Activated CD8-positive, alpha-beta memory T cell treated with anti-CD3 and anti-CD28 coated beads for 48 hours (primary cell): ENCODE results near the gene HMGXB3.

Experiments used
- DNase-seq, 3 experiments: peaks; one replicate each; pipeline ENCODE4 v3.0.0-alpha.2; 2020; ENCODE audit warnings: low read depth in 2 of 3, low spot score in 2 of 3

HMGXB3 gene, protein sequence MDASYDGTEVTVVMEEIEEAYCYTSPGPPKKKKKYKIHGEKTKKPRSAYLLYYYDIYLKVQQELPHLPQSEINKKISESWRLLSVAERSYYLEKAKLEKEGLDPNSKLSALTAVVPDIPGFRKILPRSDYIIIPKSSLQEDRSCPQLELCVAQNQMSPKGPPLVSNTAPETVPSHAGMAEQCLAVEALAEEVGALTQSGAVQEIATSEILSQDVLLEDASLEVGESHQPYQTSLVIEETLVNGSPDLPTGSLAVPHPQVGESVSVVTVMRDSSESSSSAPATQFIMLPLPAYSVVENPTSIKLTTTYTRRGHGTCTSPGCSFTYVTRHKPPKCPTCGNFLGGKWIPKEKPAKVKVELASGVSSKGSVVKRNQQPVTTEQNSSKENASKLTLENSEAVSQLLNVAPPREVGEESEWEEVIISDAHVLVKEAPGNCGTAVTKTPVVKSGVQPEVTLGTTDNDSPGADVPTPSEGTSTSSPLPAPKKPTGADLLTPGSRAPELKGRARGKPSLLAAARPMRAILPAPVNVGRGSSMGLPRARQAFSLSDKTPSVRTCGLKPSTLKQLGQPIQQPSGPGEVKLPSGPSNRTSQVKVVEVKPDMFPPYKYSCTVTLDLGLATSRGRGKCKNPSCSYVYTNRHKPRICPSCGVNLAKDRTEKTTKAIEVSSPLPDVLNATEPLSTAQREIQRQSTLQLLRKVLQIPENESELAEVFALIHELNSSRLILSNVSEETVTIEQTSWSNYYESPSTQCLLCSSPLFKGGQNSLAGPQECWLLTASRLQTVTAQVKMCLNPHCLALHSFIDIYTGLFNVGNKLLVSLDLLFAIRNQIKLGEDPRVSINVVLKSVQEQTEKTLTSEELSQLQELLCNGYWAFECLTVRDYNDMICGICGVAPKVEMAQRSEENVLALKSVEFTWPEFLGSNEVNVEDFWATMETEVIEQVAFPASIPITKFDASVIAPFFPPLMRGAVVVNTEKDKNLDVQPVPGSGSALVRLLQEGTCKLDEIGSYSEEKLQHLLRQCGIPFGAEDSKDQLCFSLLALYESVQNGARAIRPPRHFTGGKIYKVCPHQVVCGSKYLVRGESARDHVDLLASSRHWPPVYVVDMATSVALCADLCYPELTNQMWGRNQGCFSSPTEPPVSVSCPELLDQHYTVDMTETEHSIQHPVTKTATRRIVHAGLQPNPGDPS (N-terminal part only)

DNA sequence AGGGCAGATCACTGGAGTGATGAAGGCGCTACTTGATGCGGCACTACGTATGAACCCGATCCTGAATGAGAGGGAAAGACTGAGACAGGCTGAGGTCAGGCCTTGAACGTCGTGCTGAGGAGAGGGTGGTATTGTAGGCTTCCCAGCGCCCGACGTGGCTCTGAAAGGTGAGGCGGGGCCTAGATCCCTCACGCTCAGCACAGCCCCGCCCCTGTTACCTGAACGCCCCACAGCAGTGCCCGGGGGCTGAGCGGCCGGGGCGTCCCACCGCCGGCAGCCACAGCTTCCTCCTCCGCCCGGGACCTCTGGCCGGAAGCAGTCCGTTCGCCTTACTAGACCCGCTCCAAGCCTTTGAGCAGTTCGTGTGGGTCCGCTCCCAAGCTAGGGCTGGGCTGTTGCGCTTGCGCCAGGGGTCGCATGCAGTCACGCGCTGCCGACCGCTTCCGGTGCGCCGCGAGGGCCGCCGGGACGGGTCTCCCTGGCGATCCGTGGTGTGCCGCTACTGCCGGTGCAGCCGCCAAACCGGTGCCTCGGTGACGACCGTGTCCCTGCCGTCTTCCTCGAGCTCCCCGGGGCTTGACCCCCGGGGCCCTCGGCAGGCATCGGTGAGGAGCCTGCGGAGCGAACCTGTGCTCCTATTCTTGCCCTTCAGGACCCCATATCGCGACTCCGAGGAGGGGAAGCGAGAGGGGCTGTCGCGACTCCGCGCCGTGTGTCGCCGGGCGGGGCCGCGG, at the start of gene HMGXB3, which contains the start of gene TIGD6:
HMGXB3 (plus strand) TSS at position 484 of the 734 bp plus-strand sequence. CDS start 4,114 bp downstream, outside the sequence.
TIGD6 (minus strand) TSS at position 399 of the 734 bp plus-strand sequence. CDS start 4,306 bp downstream, outside the sequence.
- peak; percentile 63 to 85 (median 72) for DNase-seq

DNA sequence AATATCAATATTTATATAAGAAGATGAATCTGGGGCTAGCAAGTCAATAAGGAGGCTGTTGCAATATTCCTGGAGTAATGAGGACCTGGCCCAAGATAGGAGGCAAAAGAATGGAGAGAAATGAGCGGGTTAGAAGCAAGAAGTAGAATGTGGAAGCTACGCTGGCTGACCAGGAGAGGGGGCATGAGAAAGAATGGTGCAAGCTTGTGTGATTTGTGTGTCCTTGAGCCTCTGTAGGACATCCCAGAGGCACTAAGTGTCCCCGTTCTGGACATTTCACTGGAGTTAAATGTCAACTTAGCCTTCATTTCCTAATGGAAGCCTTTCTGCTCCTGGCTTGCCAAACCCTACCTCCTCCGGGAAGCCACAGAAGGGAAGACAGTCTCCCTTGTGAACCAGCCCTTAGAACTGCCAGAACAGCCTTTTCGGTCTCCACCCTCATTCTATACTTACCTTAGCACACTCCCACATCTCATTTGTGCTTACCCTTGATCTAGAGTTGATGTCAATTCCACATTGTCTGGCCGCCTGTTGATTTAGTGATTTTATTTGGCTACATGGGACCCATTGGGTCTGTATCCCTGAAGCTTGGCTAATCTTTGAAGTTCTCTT, 49.3 kb upstream of the HMGXB3 start:
- no peak for DNase-seq

DNA sequence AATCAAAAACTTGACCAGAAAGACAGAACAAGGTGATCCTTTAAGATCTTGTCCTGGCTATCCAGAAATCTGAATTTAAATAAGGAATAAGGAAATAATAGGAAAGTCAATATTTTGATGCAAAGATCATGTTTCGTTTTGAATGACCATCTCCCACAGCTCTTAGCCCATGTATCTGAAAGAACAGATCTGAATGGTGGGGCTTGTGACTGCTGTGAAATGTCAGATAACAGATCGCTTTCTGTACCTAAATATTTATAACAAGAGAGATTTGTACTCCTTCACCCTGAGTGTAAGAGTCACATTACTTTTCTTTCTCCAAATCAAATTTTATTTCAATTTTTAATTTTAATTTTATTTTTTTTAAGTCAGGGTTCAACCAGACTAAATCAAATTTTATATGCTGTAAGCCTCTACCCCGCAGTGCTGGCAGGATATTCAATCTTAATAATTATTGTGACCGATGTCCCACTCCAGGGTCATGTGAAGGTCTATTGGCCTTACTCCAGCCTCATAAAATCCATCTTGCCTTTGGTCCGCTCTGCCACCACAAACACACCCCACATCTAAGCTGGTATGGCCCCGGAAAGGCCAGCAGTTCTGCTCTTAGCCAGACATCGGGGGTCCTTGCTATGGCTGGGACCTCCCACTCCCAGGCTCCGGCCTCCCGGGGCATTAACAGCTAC, 47.0 kb upstream of the HMGXB3 start:
- no peak for DNase-seq

DNA sequence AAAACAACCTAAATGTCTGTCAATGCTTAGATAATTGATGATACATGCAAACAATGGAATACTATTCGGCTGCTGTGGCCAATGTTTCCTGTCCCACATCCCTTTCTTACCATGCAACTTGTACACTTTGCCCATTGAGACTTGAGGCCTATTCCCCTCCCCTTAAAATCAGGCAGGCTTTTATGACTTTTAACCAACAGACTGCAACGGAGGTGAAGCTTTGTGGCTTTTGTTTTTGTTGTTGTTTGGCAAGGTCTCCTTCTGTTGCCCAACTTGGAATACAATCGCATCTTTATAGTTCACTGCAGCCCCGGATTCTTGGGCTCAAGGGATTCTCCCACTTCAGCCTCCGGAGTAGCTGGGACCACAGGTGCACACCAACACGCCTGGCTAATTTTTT, 45.7 kb upstream of the HMGXB3 start:
- no peak for DNase-seq

DNA sequence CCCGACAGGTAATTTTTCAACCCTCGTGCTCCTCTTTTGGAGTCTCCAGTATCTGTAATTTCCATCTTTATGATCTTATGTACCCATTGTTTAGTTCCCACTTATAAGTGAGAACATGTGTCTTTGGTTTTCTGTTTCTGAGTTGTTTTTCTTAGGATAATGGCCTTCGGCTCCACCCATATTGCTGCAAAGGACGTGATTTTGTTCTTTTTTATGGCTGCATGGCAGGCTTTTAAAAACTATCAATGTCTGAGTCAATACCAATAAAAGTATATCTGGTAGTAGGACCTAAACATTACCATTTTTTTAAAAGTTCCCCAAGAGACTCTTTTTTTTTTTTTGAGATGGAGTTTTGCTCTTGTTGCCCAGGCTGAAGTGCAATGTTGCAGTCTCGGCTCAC, 43.9 kb upstream of the HMGXB3 start:
- DNase-seq: no peak

DNA sequence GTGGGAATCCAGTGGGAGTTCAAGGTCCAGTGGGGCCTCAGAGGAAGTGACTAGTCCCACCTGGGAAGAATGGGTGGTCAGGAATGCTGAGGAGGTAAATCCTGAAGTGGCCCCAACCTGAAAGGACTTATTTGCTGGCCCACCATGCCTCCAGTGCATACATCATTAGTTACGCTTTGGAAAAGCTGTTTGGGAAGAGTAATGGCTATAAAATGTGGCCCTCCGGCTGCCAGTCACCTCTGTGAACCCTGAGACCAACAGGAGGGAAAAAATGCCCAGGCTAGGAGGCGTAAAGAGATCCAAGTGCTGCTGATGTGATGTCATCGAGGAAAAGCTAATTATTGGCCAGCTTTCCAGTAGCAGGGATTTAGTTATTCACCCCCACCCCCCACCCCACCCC, 42.7 kb upstream of the HMGXB3 start:
- no peak for DNase-seq

DNA sequence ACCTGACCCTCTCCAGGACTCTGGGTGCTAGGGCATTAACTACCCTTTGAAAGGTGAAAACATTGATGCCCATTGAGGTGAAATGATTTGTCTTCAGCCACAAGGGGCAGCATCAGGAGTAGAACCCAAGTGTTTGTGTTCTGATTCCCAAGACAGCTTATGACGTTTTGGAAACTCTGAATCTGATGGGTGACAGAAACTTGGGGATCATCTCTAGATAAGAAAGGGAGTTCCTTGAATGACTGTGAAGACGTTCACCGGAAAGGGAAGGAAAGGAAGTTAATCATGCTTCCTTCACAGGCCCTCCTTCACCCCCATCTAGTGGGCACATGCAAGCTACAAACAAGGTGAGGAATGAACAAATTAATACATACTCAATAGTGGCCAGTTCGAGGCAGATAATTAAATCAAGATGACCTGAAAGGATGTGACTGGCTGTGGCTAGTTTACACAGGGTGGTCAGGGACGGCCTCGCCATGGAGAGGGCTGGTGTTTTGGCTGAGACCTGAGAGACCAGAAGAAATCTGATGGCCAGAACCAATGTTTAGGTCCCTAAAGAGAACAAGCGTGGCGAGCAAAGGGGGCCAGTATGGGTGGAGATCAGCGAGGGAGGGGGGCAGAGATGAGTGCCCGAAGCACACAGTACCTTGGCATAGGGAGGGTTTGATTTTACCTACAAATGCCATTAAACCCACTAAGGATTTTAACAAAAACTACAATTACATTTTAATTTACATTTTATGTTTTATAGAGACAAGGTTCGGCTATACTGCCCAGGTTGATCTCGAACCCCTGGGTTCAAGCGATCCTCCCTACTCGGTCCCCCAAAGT, 40.9 kb upstream of the HMGXB3 start:
- DNase-seq: peak in 2 of 3 experiments; percentile 13 to 23

DNA sequence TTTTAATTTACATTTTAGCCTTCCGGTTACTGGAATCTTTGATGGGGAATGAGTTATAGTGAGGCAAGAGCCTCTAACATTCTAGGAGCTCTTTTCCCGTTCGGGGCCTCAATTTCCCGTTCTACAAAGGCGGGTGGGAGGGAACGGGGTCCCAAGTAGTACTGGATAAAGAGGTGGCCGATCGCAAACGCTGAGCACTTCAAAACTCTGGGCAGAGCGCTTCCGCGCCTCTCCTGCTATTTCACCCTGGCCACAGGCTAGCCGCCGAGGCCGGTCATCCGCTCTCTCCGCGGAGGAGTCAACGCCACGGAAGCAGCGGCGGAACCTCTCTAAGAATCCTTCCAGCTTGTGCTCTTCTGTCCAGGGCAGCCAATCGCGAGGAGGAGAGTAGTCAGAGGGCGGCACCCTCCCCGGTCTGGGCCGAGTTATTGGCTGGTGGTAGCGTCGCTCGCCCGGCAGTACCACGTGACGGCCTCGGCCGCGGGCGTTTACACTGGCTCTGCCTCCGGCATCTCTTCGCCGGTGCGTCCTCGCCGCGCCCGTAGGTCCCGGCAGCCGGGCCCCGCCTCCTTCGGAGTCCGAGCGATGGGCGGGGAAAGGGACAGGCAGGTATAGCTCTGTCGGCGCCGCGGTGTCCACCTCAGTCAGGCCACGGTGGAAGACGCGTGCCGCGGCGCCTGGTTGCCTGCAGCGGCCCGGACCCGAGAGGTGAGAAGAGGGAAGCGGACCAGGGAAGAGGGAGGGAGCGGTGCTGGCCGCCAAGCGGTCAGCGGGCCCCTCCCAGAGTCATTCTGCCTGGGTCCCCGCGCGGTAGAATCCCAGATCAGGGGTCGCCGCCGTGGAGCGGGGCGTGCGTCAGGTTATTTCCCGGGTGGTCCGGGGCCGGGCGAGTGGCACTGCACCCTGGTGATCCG, 40.0 kb upstream of the HMGXB3 start, which contains the start of gene SLC26A2:
SLC26A2 (plus strand) TSS at position 487 of the 914 bp plus-strand sequence. CDS start 16,895 bp downstream, outside the sequence.
- peak; percentile 75 to 84 (median 83) for DNase-seq

DNA sequence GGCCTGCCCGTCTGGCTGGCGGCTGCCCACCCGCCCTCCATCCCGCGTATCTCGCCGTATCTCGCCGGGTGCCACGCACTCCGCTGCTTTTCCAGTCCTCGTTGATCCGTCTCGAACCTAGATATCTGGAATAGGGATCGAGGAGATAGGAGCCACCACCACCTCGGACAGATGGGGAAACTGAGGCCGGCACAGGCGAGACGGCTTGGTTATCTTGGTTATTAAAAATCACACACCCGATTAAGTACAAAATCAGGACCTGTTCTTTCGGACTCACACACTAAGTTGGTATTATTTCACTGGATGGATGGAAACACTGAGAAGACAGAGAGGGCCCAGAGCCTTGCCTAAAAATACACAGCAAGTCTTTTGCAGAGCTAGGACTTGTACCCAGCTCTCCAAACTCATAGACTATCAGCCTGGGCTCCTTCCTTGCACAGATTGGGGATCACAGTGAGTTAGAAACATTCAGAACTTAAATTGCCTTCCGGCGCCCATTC, 39.3 kb upstream of the HMGXB3 start:
- no peak for DNase-seq

DNA sequence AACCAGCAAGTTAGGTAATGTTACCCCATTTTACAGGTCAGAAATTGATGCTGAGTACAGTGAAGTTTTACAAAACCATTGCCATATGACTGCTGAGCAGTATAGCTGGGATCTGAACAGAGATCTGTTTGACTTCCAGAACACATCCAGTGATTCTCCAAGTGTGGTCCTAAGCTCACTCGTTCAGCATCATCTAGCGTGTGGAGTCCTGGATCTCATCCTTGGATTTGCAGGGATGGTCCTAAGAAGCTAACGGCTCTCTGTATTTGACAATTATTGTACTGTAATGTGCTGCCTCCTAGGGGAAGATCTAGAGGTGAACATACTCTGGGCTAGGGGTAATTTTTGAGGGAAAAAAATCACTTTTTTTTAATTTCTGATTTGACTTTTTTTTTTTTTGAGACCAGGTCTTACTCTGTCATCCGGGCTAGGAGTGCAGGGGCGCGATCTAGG, 38.6 kb upstream of the HMGXB3 start:
- DNase-seq: no peak

DNA sequence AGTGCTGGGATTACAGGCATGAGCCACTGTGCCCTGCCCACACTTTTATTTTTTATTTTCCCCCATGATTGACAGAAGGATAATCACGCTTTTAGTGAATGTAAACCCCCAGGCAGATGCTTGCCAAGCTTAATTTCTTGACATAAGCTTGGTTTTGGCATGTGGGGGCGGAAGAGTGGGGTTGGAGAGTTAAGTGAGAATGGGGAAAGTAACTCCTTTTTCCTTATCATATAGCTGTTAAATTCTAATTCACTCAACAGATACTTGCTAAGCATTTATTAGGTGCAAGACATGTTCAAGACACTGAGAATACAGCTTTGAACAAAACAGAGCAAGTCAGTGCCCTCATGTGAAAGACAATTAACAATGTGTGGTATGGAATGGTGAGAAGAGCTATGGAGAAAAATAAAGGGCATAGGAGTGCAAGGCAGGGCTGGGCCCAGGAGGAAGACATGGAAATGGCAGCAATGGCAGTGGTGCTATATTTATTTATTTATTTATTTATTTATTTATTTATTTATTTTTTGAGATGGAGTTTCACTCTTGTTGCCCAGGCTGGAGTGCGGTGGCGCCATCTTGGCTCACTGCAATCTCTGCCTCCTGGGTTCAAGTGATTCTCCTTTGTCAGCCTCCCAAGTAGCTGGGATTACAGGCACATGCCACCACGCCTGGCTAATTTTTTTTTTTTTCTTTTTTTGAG, 37.8 kb upstream of the HMGXB3 start:
- DNase-seq: no peak

DNA sequence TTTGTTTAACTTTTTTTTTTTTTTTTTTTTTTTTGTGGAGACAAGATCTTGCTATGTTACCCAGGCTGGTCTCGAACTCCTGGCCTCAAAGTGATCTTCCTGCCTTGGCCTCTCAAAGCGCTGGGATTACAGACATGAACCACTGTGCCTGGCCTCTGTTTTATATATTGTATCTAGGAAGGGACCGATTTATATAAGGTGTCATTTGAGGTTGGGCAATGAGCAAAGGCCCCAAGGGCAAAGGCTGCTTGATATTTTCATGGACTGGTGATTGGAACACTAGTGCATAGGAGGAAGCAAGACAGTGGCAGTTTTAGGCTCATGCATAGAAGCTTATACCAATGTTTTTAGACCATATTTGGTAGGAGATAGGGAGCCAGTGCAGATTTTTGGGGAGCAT, 36.8 kb upstream of the HMGXB3 start:
- DNase-seq: no peak

DNA sequence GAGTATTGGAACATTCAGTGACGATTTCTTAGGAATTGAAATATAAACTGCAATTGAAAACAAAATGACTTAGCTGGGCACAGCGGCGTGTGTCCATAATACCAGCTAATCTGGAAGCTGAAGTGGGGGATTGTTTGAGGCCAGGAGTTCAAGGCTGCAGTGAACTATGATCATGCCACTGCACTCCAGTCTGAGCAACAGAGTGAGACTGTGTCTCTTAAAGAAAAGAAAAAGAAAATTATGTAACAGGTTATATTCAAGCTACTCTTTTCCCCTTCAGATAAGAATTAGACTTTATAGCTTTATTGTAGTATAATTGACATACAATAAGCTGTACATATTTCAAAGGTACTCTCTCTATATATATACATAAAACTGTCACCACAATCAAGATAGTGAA, 33.6 kb upstream of the HMGXB3 start:
- DNase-seq: no peak

DNA sequence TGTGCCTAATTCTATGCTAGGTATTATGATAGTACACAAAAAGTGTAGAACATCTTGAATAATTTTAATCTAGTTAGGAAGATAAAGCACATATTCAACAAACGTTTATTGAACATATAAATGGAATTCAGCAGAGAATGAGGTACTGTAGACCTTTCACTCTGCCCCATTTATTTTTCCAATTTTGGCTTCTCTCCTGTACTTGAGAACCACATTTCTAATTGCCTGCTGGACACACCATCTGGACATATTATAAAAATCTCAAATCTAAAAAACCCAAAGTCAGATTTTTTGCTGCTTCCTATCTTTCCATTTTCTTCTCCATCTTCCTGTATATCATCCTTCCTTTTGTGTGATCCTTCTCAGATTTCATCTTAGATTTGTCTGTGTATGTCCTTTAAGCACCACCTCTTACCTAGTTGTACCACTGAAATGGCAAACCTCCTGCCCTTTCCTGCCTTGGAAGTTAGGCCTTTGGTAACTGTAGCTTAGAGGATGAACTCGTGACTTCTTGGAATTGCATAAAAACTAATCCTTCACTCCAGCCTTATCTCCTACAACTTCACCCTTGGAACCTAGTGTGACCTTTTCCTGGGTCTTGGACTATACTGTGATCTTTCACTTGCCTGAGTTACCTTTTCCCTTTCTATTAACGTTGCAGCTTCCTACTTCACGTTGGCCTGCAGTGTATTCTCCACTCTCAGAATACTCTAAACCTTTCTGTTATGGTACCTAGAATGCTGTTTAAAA, 31.2 kb upstream of the HMGXB3 start:
- no peak for DNase-seq

DNA sequence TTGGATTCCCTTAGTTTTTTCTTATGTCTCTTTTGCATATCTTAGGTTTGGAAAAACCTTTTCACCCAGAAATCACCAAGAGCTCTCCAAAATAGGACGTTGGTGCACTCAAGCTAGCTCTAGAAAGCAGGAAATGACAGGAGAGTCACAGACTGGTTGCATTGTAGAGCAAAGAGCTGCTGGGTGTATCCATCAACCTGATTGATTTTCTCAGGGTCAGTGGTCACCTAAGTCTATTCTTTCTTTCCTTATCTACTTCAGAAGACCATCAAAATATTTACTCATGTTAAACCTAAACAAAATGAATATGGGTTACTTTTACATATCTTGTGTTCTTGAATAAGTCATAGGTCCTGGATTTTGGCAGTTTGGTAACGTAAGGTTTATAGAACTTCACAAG, 25.1 kb upstream of the HMGXB3 start:
- no peak for DNase-seq

DNA sequence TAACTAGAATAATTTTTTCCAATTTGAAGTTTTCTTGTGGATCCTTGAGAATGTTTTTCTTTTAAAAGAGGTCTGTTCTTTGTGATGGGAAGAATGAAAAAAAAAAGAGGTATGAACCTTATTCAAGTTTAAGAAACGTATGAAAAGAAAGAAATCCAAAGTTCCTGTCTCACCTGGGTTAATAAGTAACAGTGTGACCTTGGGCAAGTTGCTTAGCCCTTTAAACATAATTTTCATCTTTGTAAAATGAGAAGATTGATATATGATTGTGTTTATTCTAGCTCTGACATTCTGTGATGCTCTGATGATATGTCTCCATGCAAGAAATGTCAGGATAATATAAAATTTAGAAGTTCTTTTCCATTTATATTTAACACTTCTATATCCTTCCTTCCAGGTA, 20.6 kb upstream of the HMGXB3 start:
- no peak for DNase-seq
